ENCODE results near the gene TIMP4.

TIMP4 gene

DNA sequence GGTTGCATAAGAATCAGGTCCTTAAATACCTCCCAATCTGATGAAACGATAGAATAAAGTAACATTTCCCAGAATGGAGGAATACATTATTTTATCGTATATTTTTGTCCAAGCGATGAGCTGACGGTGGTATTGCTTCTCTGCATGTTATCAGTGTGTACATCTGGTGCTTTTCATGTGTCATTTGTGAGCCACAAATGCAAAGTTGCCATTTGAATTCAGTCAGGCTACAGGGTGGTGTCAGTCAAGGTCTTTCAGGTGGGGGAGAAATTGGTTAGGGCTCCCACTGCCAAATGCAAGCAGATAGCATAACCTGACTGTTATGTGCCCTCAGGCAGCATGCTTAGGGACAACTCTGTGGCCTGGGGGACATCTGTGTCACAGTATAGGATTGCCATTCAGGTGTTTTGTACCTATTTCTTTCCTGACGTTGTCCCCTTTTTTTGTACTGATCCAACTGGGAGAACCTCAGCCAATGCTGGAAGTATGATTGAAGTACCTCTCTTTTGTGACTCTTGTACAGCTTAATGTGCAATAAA lies 26.5 kb upstream of the TIMP4 start:
- no peak for DNase-seq (ENCODE audit: low spot score)

- DNase-seq (ENCODE audit: low spot score) = no peak
Observed at GRCh38 chr3:12184541-12184940, 25.8 kb upstream of the TIMP4 start.

GRCh38 chr3:12182687-12183441 lies 24.2 kb upstream of the TIMP4 start:
- DNase-seq (ENCODE audit: low spot score) = no peak

DNA sequence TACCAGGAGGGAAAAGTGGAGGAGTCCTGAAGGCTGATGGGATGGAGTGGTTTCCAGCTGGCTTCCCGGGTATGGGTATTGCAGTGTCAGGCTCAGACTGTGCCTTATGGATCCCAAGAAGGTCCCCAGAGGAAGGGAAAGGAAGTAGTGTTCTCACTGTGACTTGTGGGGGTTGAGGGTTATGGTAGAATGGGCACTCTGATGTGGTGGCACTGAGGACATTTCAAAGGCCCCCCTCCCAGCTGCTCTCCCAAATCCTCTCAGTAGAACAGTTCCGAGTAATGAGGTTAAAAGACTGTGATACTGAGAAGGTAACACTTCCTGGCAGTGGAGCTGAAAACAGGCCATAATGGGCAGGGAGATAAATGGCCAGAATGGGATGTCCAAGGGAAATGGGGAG lies 23.1 kb upstream of the TIMP4 start:
- no peak for DNase-seq (ENCODE audit: low spot score)

DNA sequence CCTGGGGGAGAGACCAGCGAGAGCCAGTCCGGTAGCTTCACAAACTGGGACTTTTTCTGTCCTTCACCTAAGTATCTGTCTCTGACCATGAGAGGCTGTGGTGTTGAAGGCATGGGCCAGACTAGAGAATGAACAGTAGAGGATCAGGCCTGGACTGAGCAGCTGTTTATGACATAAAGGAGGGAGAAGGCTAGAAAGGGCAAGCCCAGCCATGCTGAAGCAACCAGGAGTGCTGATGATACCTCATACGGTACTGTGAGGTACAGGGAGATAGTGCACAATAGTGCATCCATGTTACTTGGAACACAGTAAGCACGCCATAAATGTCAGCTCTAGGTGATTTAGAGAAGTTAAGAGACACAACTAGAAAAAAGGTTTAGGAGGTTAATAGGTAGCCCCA lies 22.6 kb upstream of the TIMP4 start:
- no peak for DNase-seq (ENCODE audit: low spot score)

DNA sequence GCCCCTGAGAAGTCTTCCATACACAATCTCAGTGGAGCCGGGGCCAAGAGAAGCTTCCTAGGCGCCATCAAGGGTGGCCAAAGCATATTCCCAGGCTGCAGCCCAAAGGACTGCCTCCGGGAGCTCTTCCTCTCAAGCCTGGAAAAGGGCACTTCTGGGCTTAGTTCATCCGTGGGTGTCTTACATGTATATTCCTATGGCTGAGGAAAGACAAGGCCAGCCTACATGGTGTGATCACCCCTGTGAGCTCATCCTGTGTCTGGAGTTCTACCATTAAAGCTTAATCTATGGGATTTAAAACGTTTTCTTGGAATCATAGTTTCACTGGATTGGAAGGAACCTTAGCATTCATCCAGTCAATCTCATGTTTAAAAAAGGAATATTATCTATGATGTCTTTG lies 21.9 kb upstream of the TIMP4 start:
- no peak for DNase-seq (ENCODE audit: low spot score)

GRCh38 chr3:12180218-12180617 lies 21.5 kb upstream of the TIMP4 start:
- no peak for DNase-seq (ENCODE audit: low spot score)

- DNase-seq (ENCODE audit: low spot score) = no peak
Observed at GRCh38 chr3:12179441-12179840, 20.7 kb upstream of the TIMP4 start.

- DNase-seq (ENCODE audit: low spot score) = no peak
Observed at GRCh38 chr3:12178091-12178820, 19.5 kb upstream of the TIMP4 start.

DNA sequence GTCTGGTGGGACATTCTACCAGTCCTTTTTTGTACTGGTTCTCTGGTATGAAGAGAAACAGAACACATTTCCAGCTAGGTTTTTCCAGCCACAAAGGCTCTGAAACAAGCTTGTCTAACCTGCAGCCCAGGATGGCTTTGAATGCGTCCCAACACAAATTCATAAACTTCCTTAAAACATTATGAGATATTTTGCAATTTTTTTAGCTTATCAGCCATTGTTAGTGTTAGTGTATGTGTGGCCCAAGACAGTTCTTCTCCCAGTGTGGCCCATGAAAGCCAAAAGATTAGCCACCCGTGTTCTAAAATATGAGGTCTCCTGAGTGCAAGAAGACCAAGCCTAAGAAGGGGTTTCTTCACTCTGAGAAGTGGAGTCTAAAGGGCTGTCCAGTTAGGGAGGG lies 18.4 kb upstream of the TIMP4 start:
- DNase-seq (ENCODE audit: low spot score) = no peak

DNA sequence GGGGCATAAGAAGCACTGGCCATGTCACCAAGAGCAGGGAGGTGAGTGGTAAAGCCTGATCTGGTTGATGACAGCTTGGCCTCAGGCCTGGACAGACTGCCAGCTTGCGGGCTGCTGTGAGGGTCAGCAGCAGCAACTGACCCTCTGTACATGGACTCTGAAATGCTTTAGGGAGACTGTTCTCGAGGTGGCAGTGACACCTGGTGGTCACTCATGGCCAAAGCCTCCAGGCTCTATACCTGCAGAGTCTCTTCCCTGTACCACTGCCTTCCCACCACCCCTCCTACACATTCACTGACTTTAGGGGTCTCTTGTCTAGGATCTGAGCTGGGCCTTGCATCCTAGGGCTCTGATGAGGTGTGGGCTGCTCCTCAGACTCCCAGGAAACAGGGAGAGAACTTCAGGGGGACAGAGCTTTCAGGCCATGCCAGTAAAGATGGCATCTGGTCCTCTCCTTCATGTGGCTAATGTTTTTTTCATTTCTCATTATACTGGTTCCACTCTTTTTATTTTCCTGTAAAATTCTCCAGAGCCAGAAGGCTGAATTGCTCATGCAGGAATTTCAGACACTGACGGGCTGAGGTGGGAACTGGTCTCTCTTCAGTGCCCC lies 17.2 kb upstream of the TIMP4 start:
- DNase-seq (ENCODE audit: low spot score) = no peak

GRCh38 chr3:12175137-12175593 lies 16.5 kb upstream of the TIMP4 start:
- no peak for DNase-seq (ENCODE audit: low spot score)

DNA sequence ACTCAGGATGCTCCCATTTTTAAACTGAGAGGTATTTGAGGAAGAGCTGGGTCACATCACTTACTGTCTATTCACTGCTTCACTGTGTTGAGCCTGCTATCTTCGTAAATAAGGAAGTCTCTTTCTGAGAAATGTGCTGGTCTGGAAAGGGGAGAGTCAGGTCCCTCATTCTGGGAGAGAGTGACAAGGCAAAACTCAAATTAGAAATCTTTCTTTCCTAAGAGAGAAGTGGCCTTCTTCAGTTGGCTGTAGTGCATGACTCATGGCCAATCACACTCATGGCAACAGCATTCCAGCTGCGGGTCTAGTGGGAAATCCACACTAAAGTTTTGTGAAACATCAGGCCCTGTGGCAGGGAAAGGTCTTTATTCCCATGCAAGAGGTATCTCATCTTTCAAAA lies 11.5 kb upstream of the TIMP4 start:
- no peak for DNase-seq (ENCODE audit: low spot score)

GRCh38 chr3:12165909-12166308 lies 7.2 kb upstream of the TIMP4 start:
- no peak for DNase-seq (ENCODE audit: low spot score)

DNA sequence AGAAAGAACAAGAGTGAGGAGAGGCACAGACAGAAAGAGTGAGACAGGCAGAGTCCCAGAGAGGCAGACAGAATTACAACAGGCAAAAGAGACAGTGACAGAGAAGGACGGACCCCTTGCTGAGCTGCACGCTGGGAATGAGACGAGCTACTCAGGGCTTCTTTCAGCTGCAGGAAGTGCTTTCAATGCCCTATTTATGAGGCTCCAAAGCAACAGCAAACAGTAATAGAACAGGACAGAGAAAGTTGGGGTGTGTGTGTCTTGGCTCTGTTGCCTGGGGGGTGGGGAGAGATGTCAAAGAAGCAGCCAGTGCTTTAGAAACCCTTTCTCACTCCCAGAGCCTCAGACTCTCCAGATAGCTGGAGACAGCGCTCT lies 502 bp upstream of the TIMP4 start:
- no peak for DNase-seq (ENCODE audit: low spot score)

DNA sequence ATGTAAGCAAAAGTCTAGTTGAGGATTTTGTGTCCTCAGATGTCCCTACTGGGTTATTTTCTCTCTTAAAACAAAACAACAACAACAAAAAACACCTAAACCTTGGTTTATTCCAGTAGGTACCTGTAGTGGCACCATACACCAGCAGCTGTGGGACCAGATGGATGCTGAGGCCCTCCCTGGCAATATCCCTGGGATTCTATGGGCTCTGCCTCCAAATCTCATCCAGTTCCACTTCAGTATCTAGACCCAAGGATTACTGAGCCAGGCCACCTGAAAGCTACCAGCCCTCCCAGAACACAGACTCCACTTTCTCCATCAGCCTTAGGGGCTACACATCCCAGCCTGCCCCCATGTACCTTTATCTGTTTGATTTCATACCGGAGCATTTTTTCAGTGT lies 1.7 kb downstream of the TIMP4 start:
- no peak for DNase-seq (ENCODE audit: low spot score)

- DNase-seq (ENCODE audit: low spot score) = no peak
Observed at GRCh38 chr3:12155828-12156227, 2.9 kb downstream of the TIMP4 start.

DNA sequence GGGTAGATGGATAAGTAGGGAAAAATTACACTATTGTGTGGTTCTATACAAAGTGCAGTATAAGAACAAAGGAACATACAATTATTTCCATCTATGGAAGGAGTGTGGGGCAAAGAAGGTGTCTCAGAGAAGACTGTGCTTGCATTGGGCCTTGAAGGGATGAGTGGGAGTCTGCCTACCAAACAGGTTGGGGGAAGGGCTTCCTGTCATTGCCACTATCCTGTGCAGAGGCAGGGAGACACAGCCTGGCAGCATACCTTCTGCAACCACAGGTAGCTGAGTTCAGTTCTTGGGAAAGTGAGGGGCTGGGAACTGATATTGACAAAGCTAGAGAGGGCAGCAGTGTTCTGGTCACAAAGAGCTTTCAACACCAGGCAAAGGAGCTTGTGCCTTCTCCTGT lies 3.4 kb downstream of the TIMP4 start:
- DNase-seq (ENCODE audit: low spot score) = no peak

DNA sequence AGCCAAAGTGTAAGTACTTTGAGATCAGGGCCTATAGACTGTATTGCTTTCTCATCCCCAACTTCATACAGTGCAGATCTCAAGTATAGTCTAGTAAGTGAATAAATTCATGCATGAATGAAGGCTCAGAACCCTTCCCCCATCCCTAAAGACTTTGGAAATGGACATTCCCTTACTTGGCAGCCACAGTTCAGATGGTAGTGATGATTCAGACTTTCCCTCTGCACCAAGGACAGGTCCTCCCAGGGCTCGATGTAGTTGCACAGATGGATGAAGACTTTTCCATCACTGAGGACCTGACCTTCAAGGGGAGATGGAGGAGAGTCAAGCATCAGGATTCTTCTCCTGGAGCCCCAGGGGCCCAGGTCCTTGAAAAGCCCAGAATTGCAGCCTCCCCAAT lies 4.6 kb downstream of the TIMP4 start:
- DNase-seq (ENCODE audit: low spot score) = no peak

DNA sequence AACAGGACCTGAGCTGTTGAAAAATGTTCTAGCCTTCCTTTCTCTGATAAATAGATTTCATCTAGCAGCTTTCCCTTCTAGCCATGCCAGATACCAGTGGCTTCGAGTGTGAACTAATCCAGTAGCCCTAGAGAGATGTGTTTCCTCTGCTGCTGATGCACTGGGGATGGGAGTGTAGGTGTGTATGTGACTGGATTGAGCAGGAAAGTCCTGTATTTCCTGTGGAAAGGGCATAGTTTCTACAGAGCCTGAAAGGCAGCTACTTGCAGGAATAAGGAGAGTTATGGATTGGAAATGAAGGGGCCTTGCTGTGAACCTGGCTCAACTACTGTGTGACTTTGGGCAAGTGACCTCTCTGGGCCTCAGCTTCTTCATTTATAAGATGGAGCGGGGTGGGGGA lies 8.6 kb downstream of the TIMP4 start:
- DNase-seq (ENCODE audit: low spot score) = no peak

DNA sequence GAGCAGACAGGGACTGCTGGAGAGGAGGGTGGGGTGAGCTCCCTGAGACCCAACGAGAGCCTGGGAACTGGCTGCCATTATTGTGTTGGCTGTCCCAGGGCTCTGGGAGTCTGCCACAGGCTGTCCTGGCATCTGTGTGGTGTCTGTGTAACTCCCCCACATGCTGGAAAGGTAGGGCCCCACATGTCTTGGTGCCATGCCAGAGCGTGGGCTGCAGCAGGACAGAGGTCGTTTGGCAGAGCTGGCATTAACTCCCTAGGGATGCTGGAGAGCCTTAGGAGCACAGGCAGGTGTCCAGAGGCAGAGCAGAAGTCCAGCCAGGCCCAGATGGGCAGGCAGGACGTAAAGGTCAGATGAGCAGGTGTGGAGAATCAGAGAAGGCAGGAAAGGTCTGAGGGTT lies 9.7 kb downstream of the TIMP4 start:
- DNase-seq (ENCODE audit: low spot score) = no peak

GRCh38 chr3:12148183-12148940 lies 10.3 kb downstream of the TIMP4 start:
- no peak for DNase-seq (ENCODE audit: low spot score)
